H9 (cell line): ENCODE data around the gene C21orf58. TPM values are rescaled to one million over a fixed set of nuclear protein-coding genes. Genes with fewer than 3 reads are reported as not detected.

Experiments used
- DNase-seq: peaks from one replicate; pipeline ENCODE4 v3.0.0-alpha.2; 2017
- H2AFZ ChIP-seq: one replicate; pipeline ENCODE4 v1.6.1; 2013; ENCODE audit warnings: mild to moderate bottlenecking, low read length, control low read depth, moderate library complexity
- H2AK5ac ChIP-seq: 2 replicates; pipeline ENCODE4 v1.6.1; 2013; ENCODE audit warnings: low read length, control low read depth, mixed read lengths; ENCODE audit not compliant: insufficient read length
- H2BK120ac ChIP-seq: one replicate; pipeline ENCODE4 v1.6.1; 2013; ENCODE audit warnings: low read depth, mild to moderate bottlenecking, low read length, control low read depth, inconsistent platforms; ENCODE audit not compliant: poor library complexity, severe bottlenecking
- H2BK12ac ChIP-seq: 2 replicates; pipeline ENCODE4 v1.6.1; 2013; ENCODE audit warnings: low read length, control low read depth, mixed read lengths, low read depth; ENCODE audit not compliant: insufficient read length
- H2BK15ac ChIP-seq: 2 replicates; pipeline ENCODE4 v1.6.1; 2013; ENCODE audit warnings: low read depth, low read length, control low read depth
- H2BK20ac ChIP-seq: one replicate; pipeline ENCODE4 v1.6.1; 2013; ENCODE audit warnings: low read depth, mild to moderate bottlenecking, low read length, control low read depth, inconsistent platforms; ENCODE audit not compliant: poor library complexity, severe bottlenecking
- H2BK5ac ChIP-seq: 2 replicates; pipeline ENCODE4 v1.6.1; 2013; ENCODE audit warnings: low read length, control low read depth, mixed read lengths; ENCODE audit not compliant: insufficient read length
- H3K14ac ChIP-seq: 2 replicates; pipeline ENCODE4 v1.6.1; 2013; ENCODE audit warnings: low read length, control low read depth; ENCODE audit not compliant: insufficient read depth
- H3K18ac ChIP-seq: 2 replicates; pipeline ENCODE4 v1.6.1; 2013; ENCODE audit warnings: low read depth, mild to moderate bottlenecking, mixed read lengths, low read length, control low read depth; ENCODE audit not compliant: insufficient read length
- H3K23ac ChIP-seq: 2 replicates; pipeline ENCODE4 v1.6.1; 2013; ENCODE audit warnings: low read length, control low read depth, mixed read lengths, low read depth; ENCODE audit not compliant: insufficient read length
- H3K23me2 ChIP-seq: 2 replicates; pipeline ENCODE4 v1.6.1; 2013; ENCODE audit warnings: low read depth, mild to moderate bottlenecking, mixed read lengths, low read length, control low read depth; ENCODE audit not compliant: insufficient read length, poor library complexity, severe bottlenecking
- H3K27ac ChIP-seq: 2 replicates; pipeline ENCODE4 v1.5.1; 2013; ENCODE audit warnings: low read length, control low read depth, mixed read lengths, low read depth; ENCODE audit not compliant: insufficient read length
- H3K27me3 ChIP-seq: 2 replicates; pipeline ENCODE4 v1.6.1; 2013; ENCODE audit warnings: low read length, control low read depth, inconsistent platforms; ENCODE audit not compliant: insufficient read depth
- H3K4ac ChIP-seq: 2 replicates; pipeline ENCODE4 v1.6.1; 2013; ENCODE audit warnings: low read depth, mild to moderate bottlenecking, control low read depth, inconsistent platforms, low read length, moderate library complexity
- H3K4me1 ChIP-seq: 2 replicates; pipeline ENCODE4 v1.6.1; 2013; ENCODE audit warnings: low read length, control low read depth, inconsistent platforms; ENCODE audit not compliant: insufficient read depth
- H3K4me2 ChIP-seq: 2 replicates; pipeline ENCODE4 v1.6.1; 2013; ENCODE audit warnings: low read length, control low read depth, mixed read lengths; ENCODE audit not compliant: insufficient read length, insufficient read depth
- H3K56ac ChIP-seq: 2 replicates; pipeline ENCODE4 v1.6.1; 2013; ENCODE audit warnings: low read depth, mild to moderate bottlenecking, mixed read lengths, low read length, control low read depth; ENCODE audit not compliant: insufficient read length
- H3K79me1 ChIP-seq: 2 replicates; pipeline ENCODE4 v1.6.1; 2013; ENCODE audit warnings: low read depth, mild to moderate bottlenecking, moderate library complexity, low read length, control low read depth, inconsistent platforms; ENCODE audit not compliant: insufficient read depth, poor library complexity, severe bottlenecking
- H3K79me2 ChIP-seq: 2 replicates; pipeline ENCODE4 v1.6.1; 2013; ENCODE audit warnings: low read length, control low read depth, inconsistent platforms; ENCODE audit not compliant: insufficient read depth
- H3K9ac ChIP-seq: 2 replicates; pipeline ENCODE4 v1.6.1; 2013; ENCODE audit warnings: low read length, control low read depth, mixed read lengths; ENCODE audit not compliant: insufficient read length; ENCODE audit errors: extremely low read depth
- H3K9me3 ChIP-seq: one replicate; pipeline ENCODE4 v1.6.1; 2013; ENCODE audit warnings: low read depth, low read length, inconsistent platforms; ENCODE audit not compliant: control insufficient read depth
- H3T11ph ChIP-seq: one replicate; pipeline ENCODE4 v1.6.1; 2013; ENCODE audit warnings: mild to moderate bottlenecking, low read length, control low read depth, inconsistent platforms
- H4K20me1 ChIP-seq: one replicate; pipeline ENCODE4 v1.6.1; 2013; ENCODE audit not compliant: control insufficient read depth, insufficient read length, insufficient read depth
- H4K5ac ChIP-seq: 2 replicates; pipeline ENCODE4 v1.6.1; 2013; ENCODE audit warnings: low read depth, mild to moderate bottlenecking, mixed read lengths, low read length, control low read depth; ENCODE audit not compliant: insufficient read length
- H4K8ac ChIP-seq: replicated peaks from 2 replicates; pipeline ENCODE4 v1.6.1; 2013; ENCODE audit warnings: low read length, control low read depth, mixed read lengths, low read depth; ENCODE audit not compliant: insufficient read length
- H4K91ac ChIP-seq: 2 replicates; pipeline ENCODE4 v1.6.1; 2013; ENCODE audit warnings: low read depth, mild to moderate bottlenecking, moderate library complexity, mixed read lengths, low read length, control low read depth; ENCODE audit not compliant: insufficient read length
- H3K27ac Mint-ChIP-seq, 3 experiments: 2 replicates in 2 of 3; 3 replicates in 1 of 3; pipeline ENCODE4 v1.8.0; 2020 to 2021; ENCODE audit warnings: mixed read lengths in 3 of 3, mild to moderate bottlenecking in 1 of 3, moderate library complexity in 1 of 3
- H3K27me3 Mint-ChIP-seq: 2 replicates; pipeline ENCODE4 v1.8.0; 2021; ENCODE audit warnings: low read depth, mild to moderate bottlenecking, moderate library complexity, mixed read lengths
- H3K36me3 Mint-ChIP-seq, 3 experiments: 2 replicates in 2 of 3; 3 replicates in 1 of 3; pipeline ENCODE4 v1.8.0; 2020 to 2021; ENCODE audit warnings: low read depth in 3 of 3, mixed read lengths in 3 of 3; ENCODE audit not compliant: insufficient read depth in 1 of 3
- H3K4me1 Mint-ChIP-seq, 2 experiments: 2 replicates each; pipeline ENCODE4 v1.8.0; 2020; ENCODE audit warnings: mixed read lengths in 2 of 2
- H3K4me3 Mint-ChIP-seq, 2 experiments: 2 replicates in 1 of 2; 3 replicates in 1 of 2; pipeline ENCODE4 v1.8.0; 2020 to 2021; ENCODE audit warnings: mild to moderate bottlenecking in 2 of 2, mixed read lengths in 2 of 2, moderate library complexity in 1 of 2
- H3K9me3 Mint-ChIP-seq, 2 experiments: 2 replicates in 1 of 2; 3 replicates in 1 of 2; pipeline ENCODE4 v1.8.0; 2020; ENCODE audit warnings: mild to moderate bottlenecking in 2 of 2, mixed read lengths in 2 of 2, moderate library complexity in 1 of 2
- CTCF ChIP-seq: fragments of 200-600 bp; sonication (generic); conservative IDR thresholded peaks from 3 replicates; pipeline ENCODE4 v1.8.0; 2021; ENCODE audit warnings: antibody characterized with exemption, mild to moderate bottlenecking
- WGBS: extraction: QIAGEN DNeasy Blood & Tissue Kit; methylation state at CpG from one replicate; pipeline ENCODE4 v1.1.7; 2013; ENCODE audit warnings: missing lambda C conversion rate, low lambda C conversion rate, mixed read lengths; ENCODE audit not compliant: insufficient read length; ENCODE audit errors: extremely low coverage; 5-methylcytosine and 5-hydroxymethylcytosine counted together
- total RNA-seq: library from RNA; stranded (reverse); gene quantifications from 2 replicates; pipeline ENCODE4 v1.2.1, GENCODE V29; 2021

C21orf58 gene
- total RNA-seq, 1 experiment from 2014 or later, result 17.2 TPM

GRCh38 chr21:46295996-46296752 is 27.5 kb downstream of the C21orf58 start:
- no peaks in the 10 kb centered on the region for H3K9me3 ChIP-seq
- H4K5ac ChIP-seq, result no peak overlapping the region
- no peak overlapping the region for H2AFZ ChIP-seq
- no peak overlapping the region for H3K27ac ChIP-seq
- no peaks in the 10 kb centered on the region for H3K79me1 ChIP-seq
- H4K91ac ChIP-seq, result no peak overlapping the region
- H4K20me1 ChIP-seq, result no peaks in the 10 kb centered on the region
- Mint-ChIP-seq H3K4me3 (no peak overlapping the region; a peak in 1 of 5 replicates), H3K9me3 (no peaks in the 10 kb centered on the region; a peak in 2 of 5 replicates), H3K36me3 (peaks cover 28 to 37% (median 35%) of the 10 kb centered on the region in 3 experiments), H3K27ac (no peak overlapping the region), H3K27me3 (no peaks in the 10 kb centered on the region), H3K4me1 (peaks cover 11 to 17% of the 10 kb centered on the region in 2 experiments)
- no peak overlapping the region for H3K56ac ChIP-seq
- no peak overlapping the region for H3K14ac ChIP-seq
- peaks cover 9% of the 10 kb centered on the region for H3K23me2 ChIP-seq
- DNase-seq, result peak; percentile 64
- no peak overlapping the region for H3K23ac ChIP-seq
- TF ChIP-seq CTCF, result no peak
- H2AK5ac ChIP-seq, result no peak overlapping the region
- no peak overlapping the region for H2BK5ac ChIP-seq
- WGBS, result no CpG with 5 or more reads among the region's 29 CpGs
- H3K27me3 ChIP-seq, result no peaks in the 10 kb centered on the region
- no peak overlapping the region for H2BK12ac ChIP-seq
- no peaks in the 10 kb centered on the region; the same call in 1 of the 2 replicates for H3K4me1 ChIP-seq
- no peak overlapping the region for H3K4ac ChIP-seq
- H3K79me2 ChIP-seq, result no peaks in the 10 kb centered on the region
- no peak overlapping the region for H4K8ac ChIP-seq
- H3K4me2 ChIP-seq, result no peak overlapping the region
- no peak overlapping the region for H2BK15ac ChIP-seq
- no peak overlapping the region for H2BK20ac ChIP-seq
- H2BK120ac ChIP-seq, result no peak overlapping the region
- H3K9ac ChIP-seq, result no peak overlapping the region
- no peak overlapping the region for H3T11ph ChIP-seq
- H3K18ac ChIP-seq, result no peak overlapping the region
